Activated gamma-delta T cell treated with anti-CD3 and anti-CD28 coated beads, Interleukin-2, amount 50 U/mL, for 16 hours (primary cell): Measurements from ENCODE around the gene TNFRSF14.

Experiments
- DNase-seq: peaks from one replicate; pipeline ENCODE4 v3.0.0-alpha.2; 2020; ENCODE audit warnings: low read depth

Gene TNFRSF14

DNA sequence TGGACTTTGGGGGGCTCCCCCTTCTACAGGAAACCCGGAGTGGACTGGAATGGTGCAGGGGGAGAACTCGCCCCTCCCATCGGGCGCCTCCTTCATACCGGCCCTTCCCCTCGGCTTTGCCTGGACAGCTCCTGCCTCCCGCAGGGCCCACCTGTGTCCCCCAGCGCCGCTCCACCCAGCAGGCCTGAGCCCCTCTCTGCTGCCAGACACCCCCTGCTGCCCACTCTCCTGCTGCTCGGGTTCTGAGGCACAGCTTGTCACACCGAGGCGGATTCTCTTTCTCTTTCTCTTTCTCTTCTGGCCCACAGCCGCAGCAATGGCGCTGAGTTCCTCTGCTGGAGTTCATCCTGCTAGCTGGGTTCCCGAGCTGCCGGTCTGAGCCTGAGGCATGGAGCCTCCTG is at the start of gene TNFRSF14:
TSS of gene TNFRSF14 (plus strand) at position 95 of the 401 bp plus-strand sequence. CDS start at position 389, 294 bp downstream.
- DNase-seq, result peak; percentile 55

DNA sequence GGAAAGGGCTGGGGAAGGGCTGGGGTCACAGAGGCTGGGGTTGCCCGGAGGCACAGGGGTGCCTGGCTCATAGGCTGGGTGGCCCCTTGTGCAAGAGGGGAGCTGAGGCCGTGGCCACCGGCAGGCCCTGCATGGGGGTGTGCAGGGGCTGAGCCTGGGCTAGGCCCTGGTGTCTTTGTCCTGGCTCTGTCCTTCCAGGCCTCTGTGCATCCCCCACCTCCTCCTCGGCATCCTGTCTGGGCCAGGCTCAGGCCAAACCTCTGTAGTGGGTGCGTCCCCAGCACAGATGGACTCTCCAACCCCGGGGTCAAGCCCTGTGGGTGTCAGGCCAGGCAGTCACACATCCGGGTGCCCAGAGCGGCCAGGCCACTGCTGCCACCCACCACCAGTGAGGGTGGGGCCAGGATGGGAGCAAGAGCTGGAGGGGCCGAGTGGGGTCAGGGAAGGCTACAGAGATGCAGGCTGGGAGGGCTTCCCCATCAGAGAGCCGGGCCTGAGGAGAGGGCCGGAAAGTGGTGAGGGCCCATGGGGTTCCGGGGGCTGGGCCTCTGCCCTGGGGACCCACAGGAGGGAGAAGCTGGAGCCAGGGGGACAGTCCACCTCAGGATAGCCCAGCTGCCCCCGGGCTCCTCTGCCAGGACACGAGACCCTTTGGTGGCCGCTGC is 49.1 kb upstream of the TNFRSF14 start:
- no peak for DNase-seq

DNA sequence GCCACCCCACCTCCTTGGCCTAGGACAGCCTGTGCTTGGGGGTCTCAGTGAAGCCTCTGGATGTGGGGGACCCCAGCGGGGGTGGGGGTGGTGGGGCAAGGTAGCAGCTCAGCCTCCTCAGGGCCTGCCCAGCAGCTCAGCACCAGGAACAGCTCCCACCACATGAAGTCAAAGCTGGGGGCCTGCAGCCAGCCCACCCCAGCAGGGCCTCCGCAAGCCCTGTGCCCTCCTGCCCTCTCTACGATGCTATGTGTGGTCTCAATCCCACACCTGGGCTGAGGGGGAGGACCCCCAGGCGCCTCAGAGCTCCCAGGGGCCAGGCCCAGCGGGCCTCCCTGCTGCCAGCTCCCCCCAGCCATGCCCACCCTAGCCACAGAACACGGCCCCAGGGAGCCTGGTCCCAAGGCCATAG is 48.4 kb upstream of the TNFRSF14 start:
- DNase-seq, result no peak

DNA sequence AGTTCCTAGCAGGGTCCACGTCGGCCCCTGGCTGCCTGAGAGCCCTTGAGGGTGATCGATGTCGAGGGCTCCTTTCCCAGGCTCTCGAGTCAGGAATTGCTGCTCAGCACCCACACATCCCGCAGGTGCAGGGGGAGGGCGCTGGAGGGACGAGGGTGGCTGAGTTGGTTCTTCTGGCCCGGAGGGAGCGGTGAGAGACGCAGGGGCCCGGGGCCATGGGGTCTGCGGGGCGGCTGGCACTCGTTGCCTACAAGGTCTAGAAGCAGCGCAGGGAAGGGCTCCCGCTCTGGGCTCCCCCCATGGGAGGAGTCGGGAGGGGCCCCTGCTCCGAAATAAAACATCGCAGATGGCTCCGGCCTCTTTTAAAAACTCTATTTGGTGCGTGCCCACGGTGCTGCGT is 48.0 kb upstream of the TNFRSF14 start:
- DNase-seq, result no peak

DNA sequence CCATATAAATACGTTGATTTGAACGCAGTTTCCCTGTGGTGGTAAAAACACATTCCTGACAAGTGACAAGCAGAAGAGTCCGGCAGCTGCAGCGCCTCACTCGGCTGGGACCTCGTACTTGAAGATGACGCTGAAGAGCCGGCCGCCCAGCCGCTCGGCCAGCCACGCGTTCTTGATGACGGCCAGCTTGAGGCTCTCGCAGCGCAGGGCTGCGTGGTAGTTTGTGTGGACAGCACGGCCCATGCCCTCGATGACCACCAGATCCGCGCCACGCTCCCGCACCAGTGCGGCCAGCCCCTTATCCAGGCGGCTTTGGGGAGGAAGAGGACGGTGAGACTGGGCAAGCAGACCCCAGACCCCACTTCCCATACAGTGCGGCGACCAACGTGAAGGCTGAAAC is 47.4 kb upstream of the TNFRSF14 start:
- no peak for DNase-seq

DNA sequence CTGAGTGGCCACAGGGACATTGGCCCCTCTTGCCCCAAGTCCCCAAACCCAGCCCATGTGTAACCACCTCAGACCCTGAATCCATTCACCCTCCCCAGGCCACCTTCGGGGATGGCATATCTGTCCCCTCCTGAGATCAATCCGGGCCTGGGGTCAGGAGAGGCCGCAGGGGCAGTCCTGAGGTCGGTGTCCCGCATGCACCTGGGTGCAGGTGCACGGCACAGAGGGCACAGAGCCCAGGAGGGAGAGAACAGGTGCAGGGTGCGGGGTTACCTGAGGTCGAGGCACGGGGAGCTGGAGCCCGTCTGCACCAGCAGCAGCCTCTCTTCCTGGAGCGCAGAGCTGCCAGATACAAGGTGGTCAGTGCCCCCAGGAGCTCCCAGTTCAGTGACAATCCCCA is 46.6 kb upstream of the TNFRSF14 start:
- no peak for DNase-seq

DNA sequence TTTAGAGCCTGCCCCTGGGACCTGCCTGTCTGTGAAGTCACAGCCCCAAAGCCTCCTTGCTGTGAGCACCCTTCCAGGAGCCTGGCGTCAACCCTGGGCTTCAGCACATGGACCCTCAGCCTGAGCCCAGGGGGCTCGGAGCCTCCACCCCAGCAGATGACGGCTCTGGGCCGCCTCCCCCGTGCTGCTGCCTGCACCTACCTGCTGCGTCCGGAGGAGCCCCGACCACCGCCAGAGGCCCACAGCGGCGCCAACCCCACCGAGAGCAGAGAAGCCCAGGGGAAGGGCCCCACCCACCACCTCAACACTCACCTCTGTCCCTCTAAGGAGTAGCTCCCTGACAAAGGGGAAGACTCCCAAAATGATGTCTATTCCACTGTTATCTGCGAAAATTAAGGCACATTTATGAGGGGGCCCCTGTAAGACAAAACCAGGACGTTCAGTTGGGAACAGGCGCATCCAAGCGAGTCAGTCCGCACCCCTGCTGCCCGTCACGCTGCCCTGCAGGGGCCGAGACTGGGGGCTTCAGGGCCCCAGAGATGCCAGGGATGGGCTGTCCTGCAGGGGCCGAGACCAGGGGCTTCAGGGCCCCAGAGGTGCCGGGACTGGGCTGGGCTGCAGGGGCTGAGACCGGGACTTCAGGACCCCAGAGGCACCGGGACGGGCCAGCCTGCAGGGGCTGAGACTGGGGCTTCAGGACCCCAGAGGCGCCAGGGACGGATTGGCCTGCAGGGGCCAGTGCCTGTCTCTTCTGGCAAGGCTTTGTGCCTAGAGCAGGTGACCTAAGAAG is 45.6 kb upstream of the TNFRSF14 start:
- DNase-seq, result no peak

DNA sequence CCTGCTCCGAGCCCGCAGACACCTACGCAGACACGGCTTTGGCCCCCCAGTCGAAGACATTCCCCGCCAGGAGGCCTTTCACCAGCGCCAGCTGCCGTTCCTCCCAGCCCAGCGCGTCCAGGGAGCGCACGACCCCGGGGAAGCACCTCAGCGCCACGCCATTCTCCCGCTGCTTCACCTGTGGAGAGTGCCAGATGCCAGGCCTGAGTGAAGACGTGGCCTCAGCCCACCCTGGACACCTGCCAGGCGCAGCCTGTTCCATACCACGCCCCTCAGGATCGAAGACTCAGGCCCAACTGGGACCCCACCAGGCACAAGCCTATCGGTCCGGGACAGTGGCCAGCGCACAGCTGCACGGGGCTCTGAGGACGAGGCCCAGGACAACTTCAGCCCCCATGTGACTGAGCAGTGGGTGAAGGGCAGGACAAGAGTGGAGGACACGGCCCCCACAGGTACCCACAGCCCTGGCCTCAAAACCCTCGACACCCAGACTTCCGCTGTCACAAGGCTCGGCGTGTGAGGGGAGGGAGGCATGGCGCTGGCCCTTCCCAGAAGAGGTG is 43.2 kb upstream of the TNFRSF14 start:
- no peak for DNase-seq

DNA sequence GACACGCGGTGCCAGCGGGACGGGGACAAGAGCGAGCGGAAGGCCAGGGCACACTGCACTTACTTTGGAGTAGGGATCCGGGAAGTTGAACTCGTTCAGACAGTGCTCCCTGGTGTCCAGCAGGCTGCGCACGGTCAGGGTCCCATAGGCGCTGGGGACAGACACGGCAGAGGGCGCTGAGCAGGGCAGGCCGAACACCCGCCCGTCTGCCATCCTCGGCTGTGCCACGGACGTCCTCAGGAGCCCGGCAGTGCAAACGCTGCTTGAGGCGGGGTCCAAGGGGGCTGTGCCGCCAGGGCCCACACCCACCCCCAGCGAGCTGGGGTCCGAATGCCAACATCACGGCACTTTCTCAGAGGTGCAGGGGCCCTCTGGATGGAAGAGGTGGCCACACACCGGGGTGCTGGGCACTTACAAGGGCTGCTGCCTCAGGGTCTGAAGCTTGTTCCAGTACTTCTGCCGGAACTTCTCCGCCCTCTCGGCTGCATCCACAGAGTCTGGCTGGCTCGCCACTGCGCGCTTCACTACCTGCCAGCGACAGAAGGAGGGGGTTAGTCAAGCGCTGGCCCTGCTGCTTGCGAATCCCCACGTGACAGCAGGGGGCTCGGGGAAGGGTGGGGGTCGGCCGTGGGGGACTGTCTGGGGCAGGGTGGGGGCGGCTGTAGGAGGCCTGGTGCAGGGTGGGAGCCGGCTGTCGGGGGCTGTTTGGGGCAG is 42.1 kb upstream of the TNFRSF14 start:
- no peak for DNase-seq

DNA sequence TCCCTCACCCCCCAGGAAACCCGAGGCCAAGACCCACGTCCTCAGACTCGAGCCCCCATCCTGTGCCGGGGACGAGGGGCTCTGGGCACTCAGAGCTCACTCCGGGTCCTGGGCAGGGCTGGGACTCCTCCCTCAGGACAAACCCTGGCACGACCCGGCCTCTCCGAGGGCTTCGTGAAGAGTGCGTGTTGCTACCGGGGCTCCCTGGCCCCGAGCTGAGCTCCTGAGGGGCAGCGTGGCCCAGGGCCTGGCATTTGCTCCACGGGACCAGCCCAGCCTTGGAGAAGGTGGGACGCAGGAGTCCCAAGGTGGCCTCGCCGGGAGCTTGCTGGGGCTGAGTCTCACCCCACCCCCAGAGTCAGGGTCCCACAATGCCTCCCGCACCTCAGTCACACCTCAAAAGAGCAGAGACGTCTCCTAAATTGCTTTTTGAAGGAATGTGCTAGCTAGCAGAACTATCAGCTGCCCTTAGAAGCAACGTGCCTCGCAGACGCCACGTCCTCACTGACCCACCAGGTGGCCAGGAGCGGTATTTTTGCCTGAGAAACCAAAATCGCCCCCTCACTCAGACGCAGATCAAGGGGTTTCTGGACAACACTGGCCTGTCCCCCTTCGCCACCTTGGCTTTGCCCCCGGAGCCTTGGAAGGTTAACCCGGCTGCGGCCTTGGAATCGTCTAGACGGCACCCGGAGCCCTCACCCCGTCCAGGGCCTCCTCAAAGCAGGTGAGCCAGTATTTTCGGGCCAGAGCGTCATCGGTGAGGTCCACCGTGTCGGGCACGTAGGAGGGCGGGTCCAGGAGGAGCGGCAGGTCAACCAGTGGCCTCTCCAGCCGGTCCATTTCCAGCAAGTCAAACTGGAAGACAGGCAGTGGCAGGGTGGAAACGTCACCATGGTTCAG is 41.1 kb upstream of the TNFRSF14 start:
- DNase-seq, result no peak

DNA sequence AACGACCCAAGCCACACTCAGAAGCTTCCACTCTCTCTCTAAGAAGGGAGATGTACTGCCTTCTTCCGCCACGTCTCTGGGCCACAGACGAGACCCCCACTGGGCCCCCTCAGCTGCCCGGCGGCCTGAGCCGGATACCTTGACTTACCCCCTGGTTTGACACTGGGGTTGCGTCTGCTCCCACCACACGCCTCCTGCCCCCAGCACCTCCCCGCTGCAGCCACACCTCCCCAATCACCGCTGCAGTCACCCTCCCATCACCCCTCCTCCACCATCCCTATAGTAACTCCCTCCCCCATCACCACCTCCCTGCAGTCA is 40.4 kb upstream of the TNFRSF14 start:
- DNase-seq, result no peak

DNA sequence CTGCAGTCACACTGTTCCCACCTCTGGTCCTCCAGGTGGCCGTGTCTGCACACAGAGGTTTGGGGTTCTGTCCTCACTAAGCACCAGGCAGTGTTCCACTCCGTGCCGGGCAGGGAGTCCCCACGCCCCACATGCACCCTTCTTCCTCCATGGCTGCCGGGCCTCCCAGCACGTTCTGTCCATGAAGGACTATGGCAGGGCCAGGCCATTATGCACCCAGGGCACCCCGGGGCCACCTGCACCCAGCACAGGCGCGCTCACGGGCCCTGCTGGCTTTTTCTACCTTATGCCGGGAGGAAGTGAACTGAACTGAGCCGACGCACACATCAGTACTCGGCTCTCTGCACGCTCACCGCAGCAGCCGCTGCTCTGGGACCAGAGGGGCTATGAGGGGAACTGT is 40.0 kb upstream of the TNFRSF14 start:
- no peak for DNase-seq

DNA sequence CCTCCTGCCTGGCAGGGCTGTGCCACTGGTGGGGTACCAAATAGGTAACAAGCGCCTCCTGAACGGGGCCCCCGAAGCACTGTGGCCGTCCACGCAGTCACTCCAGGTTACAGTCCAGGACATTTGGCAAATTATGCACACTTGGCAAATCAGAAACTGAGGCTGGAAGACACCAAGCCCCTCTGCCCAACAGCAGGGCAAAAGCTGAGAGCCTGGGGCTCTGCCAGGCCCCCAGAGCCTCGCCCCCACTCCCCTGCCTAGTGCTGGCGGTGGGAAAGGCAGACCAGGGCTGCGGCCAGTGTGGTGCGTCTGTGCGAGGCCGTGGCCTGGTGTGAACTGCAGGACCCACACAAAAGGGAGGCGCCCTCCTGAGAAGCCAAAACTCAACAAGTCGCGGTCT is 39.2 kb upstream of the TNFRSF14 start:
- no peak for DNase-seq

DNA sequence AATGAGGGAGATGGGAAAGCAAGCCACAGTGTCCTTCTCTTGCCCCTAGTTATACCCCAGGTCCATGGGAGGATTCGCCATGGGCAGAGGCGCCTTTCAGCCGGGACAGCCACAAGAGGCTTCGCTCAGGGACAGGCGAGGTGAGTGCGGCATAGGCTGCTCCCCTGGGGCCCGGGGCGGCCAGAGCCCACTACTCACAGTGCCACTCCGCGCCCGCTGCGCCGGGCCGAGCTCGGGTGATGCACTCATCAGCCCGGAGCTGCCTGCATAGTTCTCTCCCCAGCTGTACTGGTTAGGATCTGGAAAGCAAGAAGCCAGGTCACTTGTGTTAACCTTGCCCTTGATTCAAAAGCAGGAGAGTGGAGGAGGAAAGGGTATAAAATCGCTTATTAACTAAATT is 38.2 kb upstream of the TNFRSF14 start:
- no peak for DNase-seq

DNA sequence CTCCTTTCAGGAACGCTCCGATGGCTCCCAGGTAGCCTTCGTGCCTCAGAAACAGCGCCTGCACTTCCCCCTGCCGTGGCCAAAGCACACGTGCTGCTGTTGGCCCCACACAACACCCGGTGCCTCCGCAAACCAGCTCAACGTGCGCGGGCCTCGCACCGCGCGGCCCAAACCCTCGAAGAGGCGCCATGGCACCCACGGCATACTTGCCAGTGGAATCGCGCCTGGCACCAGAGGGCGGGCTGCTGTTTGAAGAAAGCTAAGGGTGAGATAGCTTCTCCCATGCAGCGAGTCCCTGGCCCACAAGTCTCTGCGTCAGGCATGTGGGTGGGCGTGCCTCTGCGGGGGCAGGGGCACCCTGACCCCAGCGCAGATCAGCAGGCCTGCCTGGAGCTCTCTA is 37.6 kb upstream of the TNFRSF14 start:
- DNase-seq, result no peak

DNA sequence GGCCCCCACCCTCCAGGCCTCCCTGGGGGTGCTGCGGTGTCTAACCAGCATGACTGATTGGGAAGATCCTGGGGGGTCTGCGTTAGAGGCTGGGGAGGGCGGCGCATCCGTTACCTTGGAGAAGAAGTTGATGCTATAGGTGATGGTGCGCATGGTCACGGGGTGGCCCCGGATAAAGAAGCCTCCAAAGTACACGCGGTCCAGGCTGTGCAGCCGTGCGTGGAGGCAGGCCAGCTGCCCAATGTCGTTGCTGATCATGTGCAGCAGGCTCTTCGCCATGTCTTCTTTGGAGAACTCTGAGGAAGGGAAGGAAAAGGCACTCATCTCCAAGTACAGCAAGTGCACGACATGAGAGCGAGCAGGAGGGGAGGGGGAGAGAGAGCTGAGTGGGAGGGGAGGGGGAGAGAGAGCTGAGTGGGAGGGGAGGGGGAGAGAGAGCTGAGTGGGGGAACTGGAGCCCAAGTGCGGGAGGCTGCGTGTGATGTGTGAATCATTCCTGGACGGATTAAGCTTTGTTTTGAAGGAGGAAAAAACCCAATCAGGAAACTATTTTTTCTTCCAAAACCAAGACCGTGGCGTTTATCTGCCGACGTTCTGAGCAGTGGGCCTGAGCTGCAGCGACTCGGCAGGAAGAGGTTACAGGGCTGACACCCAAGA is 37.0 kb upstream of the TNFRSF14 start:
- no peak for DNase-seq

DNA sequence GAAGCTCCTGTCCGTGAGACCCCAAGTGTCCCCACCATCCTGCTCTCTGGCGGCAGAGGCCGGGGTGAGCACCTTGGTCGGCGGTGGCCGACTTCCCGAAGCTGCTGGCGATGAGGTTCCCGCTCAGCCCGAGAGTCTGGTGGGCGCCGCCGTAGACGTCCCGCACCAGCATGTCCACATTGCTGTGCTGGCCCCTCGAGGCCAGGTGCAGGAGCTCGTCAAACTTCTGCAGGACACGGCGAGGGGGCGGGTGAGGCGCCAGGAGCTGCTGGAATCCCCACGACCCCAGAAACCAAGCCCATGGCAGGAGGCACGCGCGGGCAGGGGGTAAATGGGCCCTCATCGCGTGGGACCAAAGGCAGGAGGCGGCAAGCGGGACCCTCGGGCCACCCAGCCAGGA is 36.4 kb upstream of the TNFRSF14 start:
- no peak for DNase-seq

DNA sequence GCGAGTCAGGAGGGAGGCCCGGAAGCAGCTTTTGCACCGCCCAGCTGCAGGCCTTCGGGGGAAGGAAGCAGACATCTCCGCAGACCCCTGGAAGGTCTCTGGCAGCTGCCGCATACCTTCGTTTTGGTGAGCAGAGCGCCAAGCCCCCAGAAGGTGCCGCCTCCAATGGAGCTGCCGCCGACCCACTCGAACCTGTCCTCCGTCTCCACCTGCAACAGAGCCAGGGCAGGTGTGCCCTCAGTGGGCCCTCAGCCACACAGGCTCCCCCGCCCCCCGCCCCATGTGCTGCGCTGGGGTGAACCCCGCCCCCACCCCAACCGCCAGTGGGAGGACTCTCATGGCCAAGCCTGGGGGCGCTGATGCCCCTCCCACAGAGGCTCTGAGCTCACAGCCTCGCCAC is 36.0 kb upstream of the TNFRSF14 start:
- DNase-seq, result no peak

DNA sequence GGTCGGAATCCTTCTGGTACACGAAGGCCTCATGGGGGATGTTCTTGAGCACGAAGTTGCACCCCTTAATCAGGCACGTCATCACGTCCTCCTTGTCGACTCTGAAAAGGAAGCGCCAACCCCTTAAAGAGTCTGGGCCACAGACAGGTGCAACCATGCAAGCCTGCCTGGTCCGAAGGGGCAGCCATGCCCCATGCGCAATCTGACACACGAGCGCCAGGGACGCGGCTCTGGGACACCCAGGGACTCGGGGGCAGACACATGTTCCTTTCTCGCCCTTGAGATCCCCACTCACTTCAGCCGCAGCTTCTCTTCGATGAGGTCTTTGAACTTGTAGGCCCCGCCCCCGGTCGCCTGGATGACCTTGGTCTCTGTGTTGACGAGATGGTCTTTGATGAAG is 35.4 kb upstream of the TNFRSF14 start:
- no peak for DNase-seq

DNA sequence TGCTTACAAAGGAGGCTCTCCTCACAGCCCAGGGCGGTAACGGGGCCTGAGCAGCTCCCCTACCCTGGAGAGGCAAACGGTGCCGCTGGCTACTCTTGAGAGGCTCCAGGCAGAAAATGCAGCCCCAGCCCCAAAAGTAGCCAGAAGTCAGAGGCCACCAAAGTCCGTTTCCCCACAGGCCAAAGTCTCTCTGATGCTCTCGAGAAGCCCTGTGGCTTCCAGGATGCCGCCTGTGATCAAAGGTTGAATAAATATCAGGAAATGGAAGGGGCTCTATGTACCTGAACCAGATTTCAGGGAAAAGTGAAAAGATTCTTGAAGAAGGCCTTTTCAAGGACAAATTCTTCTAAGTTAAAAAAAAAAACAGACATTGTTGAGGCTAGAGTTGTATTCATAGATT is 33.9 kb upstream of the TNFRSF14 start:
- no peak for DNase-seq

DNA sequence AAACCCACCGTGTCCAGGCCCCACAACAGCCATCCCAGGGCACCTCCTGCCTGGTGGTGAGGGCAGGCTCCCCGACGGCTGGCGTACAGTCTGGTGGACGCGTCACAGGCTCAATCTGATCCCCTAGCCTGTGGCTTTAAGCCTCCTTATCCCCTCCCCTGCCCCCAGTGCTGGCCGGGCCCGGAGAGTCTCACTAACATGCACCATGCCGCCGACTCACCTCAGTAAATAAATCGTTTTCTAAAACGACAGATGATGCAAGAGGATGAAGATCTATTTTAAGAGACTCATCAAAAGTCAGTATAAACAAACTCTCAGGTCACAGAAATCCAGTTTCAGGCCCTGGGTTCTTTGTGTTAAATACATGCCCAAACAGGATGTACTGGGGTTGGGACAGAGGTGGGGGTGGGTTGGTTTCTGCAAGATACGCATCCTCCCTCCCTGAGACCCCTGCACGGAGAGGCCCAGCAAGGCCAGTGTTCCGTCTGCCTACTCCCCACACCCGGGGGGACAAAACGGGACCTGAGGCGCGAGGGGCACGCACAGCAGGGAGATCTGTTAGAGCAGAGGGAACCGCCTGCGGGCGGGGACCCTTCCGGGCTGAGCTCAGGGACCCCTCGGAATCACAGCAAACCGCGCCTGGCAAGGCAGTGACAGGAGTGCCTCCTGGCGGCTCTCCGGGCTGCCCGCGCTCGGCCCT is 32.8 kb upstream of the TNFRSF14 start:
- no peak for DNase-seq
